Hippocampal formation (tissue), 2 donors: Measurements from ENCODE around the gene MACO1.
A peak's percentile ranks its signal among the peaks of the same experiment; 100 is the strongest.

Source experiments
- DNase-seq, 2 donors: peaks; one replicate each; lab custom pipeline; 2025; lab: John Stamatoyannopoulos, UW

Gene MACO1

GRCh38 chr1:25541889-25542658, 111.4 kb downstream of the MACO1 start:
- DNase-seq = no peak

DNA sequence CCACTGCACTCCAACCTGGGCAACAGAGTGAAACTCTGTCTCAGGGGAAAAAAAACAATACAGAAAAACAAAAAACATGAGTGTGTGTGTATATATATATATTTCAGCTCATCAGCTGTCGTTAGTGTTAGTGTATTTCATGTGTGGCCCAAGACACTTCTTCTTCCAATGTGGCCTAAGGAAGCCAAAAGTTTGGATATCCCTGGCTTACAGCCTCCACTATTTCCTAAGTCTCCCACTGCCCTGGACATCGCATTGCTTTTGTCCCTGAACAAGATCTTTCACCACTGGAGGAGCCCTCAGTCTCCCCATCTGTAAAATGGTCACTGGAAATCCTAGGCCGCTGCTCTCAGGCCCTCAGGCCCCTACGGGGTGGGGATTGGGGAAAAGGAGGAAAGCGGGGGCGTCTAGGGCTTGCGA, 112.3 kb downstream of the MACO1 start:
- no peak for DNase-seq

DNA sequence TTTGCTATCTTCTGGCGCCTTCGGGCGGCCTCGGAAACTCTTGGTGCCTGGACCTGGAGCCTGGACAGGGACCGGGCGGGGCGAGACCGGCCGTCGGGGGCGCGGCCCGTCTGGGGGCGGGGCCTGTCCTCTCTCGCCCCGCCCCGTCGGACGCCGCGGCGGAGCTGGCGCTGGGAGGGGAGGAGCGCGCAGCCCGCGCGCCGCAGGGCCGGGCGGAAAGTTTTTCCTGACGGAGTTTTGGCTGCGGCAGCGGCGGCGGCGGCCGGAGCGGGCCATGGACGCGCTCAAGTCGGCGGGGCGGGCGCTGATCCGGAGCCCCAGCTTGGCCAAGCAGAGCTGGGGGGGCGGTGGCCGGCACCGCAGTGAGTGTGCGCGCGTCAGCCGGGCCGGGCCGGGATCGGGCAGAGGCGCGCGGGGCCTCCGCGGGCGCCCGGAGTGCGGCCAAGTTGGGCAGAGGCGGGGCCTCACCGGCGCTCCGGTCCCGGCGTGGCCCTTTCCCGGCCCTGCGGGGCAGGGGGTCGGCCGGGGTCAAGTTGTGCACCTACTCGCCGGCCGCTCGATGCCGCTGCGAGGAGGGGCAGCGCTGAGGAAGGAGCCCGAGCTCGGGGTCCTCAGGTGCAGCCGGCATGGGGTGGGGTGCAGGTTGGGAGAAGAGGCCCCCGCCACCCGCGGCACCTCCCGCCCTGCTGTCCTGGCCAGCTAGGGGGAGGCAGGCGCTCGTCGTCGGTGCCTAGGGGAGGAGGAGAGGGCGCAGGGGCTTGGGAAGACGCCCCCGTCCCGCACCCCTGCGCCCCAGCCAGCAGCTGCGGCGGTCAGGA, 112.9 kb downstream of the MACO1 start, which contains the start of gene LDLRAP1:
Gene LDLRAP1 (plus strand): TSS at position 182 of the 818 bp plus-strand sequence. CDS start 93 bp downstream, at position 275.
- peak; percentile 63 to 66 for DNase-seq

DNA sequence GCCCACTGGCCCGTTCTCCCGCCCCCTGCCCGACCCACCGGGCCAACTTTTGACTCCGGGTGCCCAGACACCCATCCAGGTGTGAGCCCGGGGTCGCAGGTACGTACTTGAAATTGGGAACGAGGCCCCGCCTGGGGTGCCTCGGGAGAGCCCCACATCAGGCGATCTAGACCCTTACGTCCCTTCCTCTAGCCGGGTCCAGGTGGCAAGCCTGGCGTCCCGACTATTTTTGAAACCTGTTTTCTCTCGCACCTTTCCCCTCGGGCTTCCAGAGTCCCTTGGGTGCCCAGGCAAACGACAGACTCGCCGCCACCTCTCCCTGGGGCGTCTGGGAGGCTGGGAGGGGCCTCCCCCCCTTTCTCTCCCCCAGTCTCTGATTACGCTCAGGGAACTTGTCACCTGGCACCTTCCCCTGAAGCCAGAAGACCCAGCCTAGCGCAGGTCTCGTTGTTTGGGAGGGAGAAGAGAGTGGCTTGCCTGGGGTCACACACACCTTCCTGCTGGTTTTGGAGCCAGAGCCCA, 113.6 kb downstream of the MACO1 start:
- no peak for DNase-seq

DNA sequence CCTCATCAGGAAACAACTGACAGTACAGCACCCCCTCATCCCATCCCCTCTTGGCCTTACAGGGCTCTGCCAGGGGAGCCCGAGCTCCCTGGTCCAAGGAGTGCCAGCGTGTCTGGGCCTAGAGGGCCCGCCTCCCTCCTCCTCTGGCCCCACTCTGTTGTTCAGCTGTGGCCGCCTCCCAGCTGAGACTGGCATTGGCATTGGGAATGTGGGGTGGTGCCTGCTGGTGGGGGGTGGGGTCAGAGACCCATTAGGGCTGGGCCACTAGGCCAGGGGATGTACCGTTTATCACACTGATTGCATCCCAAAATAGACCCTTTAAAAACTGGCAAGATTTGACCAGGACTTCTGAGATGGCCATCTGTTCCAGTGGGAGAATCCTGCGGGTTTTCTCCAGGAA, 114.1 kb downstream of the MACO1 start:
- peak; percentile 52 to 63 for DNase-seq

- no peak for DNase-seq
Measured at GRCh38 chr1:25545767-25546166, 115.1 kb downstream of the MACO1 start.

- DNase-seq = no peak
Measured at GRCh38 chr1:25546193-25546592, 115.5 kb downstream of the MACO1 start.

DNA sequence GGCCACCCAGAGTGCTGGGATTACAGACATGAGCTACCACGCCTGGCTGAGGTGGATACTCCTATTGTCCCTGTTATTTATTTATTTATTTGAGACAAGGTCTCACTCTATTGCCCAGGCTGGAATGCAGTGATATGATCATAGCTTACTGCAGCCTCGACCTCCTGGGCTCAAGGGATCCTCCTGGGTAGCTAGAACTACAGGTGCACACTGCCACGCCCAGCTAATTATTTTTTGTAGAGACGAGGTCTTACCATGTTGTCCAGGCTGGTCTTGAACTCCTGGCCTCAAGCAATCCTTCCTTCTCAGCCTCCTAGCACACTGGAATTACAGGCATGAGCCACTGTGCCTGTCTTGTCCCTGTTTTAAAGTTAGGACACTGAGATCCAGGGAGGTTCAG, 117.9 kb downstream of the MACO1 start:
- DNase-seq = no peak

GRCh38 chr1:25549273-25550154, 118.8 kb downstream of the MACO1 start:
- no peak for DNase-seq
